T1000 (cell line): ENCODE data around the gene TAPBPL.
"Not testable (repeated sequence)": the region's sequence is repeated elsewhere in the genome, so short reads cannot be mapped to it uniquely, and the experiment has no call there.

Source experiments
- DNase-seq: peaks from one replicate; lab custom pipeline; 2025; ENCODE audit warnings: mixed read lengths; lab: John Stamatoyannopoulos, UW

Gene TAPBPL

DNA sequence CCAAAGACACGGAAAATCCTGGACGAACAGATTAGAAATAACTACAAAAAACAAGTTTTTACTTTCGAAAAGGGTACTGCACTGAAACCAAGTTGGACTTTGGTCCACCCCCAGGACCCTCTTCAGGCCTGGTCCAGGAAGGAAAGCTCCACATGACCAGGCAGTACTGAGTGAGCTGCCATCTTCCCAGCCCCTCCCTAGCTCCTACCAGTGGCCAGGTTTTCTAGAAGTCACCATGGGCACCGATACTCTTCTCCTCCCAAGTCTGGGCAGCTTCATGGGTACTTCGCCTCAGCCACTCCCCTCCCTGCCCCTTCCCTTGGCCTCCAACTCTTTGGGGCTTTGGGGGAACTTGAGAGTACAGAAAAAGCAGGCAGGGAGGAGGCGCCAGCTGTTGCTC is 12.0 kb downstream of the TAPBPL start:
- no peak for DNase-seq

DNA sequence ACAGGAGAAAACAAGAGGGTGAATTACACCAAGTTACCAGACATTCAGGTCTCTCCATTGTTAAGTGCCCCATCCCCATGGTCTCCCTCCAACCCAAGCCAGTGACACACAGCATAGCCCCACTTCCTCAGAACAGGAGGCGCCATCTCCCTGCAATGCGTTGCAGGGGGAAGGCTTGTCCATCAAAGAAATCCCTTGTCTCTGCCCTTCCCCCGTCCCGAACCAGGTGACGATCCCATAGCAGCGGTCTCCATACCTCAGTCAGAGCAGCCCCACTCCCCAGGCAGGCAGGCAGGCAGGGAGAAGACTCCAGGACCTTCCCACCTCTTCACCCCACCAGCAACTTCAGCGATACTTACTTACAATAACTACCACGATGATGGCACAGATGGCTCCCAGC is 12.7 kb downstream of the TAPBPL start:
- DNase-seq: no peak

GRCh38 chr12:6465467-6466183 is 13.8 kb downstream of the TAPBPL start:
- peak; percentile 14 for DNase-seq

- DNase-seq: no peak
Observed at GRCh38 chr12:6466184-6466573, 14.3 kb downstream of the TAPBPL start.

GRCh38 chr12:6466751-6467150 is 14.9 kb downstream of the TAPBPL start:
- not testable (repeated sequence) for DNase-seq

DNA sequence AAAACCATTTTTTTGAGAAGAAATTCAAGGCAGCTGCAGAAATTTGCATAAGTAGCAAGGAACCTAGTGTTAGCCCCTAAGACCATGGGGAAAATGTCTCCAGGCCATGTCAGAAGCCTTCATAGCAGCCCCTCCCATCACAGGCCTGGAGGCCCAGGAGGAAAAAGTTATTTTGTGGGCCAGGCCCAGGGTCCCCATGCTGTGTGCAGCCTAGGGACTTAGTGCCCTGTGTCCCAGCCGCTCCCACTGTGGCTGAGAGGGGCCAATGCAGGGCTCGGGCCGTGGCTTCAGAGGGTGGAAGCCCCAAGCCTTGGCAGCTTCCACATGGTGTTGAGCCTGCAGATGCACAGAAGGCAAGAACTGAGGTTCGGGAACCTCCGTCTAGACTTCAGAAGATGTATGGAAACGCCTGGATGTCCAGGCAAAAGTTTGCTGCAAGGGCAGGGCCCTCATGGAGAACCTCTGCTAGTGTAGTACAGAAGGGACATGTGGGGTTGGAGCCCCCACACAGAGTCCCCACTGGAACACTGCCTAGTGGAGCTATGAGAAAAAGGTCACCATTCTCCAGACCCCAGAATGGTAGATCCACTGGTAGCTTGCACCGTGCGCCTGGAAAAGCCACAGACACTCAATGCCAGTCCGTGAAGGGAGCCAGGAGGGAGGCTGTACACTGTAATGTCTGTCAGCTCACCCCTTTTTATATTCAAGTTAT is 15.9 kb downstream of the TAPBPL start:
- not testable (repeated sequence) for DNase-seq

DNA sequence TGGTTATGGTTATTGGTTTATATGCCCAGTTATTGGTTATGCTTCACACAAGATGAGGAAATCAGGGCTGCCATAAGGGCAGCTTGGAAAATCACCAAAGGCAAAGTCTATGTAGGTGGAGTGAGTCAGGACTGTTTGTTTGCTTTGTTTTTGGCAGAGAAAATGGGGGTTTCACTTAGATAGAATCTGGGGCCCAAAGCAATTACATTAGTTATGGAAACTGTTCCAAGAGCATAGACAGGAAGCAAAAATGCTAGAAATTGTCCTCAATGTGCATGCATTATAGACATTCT is 16.4 kb downstream of the TAPBPL start:
- DNase-seq: no peak

DNA sequence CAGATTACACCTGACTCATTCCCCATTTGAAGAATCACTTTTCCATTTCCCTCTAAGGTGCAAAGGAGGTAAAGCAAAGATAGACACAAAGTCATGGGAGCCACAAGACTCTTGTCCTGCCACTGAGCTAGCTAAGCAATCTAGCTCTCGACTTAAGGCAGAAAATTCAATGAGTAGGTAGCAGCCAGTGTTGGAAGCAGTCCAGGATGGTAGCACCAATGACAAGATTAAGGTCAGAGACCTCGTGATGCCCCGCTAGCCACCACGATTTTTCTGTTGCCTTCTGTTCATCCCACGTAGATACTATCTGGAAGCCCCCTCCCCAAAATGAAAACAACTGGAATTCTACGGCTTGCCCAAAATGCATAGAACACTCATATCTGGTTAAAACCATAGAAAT is 17.2 kb downstream of the TAPBPL start:
- no peak for DNase-seq

- no peak for DNase-seq
Observed at GRCh38 chr12:6469609-6470374, 17.9 kb downstream of the TAPBPL start.

DNA sequence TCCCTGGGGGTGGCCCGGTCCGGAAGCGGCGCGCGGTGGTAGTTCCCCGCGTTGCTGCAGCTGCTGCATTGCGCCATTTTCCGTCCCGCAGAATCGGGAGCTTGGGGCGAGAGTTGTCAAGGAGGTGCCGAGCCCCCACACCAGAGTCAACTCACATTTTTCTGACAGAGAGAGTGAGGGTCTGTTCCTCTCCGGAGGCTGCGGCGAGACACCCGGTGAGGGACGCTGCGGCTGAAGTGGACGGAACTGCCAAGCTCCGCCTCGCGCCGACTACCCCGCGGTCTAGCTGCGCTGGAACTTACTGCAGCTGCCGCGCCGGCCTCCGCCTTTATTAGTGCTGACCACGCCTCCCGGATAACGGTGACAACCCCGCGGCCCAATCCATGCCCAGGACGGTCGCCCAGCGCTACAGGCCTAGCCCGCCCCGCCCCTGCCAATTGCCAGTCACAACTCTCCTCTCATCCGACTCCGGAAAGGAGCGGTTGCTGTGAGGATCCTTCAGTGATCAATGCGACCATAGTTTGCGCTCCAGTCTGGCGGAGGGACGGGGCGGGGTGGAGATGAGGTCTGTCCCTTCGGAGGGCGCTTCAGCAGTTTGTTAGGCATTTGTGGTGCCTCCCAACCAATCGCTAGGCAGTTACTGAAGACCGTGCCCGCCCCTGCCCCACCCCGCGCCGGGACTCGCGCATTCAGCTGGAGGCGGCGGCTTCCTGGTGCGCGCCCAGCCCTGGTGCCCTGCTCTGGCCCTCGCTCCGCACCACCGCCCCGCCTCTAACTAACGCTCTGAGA is 18.7 kb downstream of the TAPBPL start, which contains the start of gene VAMP1:
Gene VAMP1 (minus strand): TSS at position 303 of the 789 bp plus-strand sequence. CDS start 146 bp downstream, at position 157.
- peak; percentile 93 for DNase-seq

- DNase-seq: no peak
Observed at GRCh38 chr12:6471989-6472360, 20.1 kb downstream of the TAPBPL start.

DNA sequence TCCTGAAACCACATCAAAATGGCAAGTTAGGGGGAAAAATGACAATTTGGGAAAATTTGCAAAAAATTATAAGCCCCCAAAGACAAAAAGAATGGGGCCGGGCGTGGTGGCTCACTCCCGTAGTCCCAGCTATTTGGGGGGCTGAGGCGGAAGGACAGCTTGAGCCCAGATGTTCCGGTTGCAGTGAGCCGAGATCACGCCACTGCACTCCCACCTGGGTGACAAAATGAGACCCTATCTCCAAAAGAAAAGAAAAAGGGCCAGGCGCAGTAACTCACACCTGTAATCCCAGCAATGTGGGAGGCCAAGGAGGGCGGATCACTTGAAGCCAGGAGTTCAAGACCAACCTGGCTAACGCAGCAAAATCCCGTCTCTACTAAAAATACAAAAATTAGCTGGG is 20.6 kb downstream of the TAPBPL start:
- no peak for DNase-seq

DNA sequence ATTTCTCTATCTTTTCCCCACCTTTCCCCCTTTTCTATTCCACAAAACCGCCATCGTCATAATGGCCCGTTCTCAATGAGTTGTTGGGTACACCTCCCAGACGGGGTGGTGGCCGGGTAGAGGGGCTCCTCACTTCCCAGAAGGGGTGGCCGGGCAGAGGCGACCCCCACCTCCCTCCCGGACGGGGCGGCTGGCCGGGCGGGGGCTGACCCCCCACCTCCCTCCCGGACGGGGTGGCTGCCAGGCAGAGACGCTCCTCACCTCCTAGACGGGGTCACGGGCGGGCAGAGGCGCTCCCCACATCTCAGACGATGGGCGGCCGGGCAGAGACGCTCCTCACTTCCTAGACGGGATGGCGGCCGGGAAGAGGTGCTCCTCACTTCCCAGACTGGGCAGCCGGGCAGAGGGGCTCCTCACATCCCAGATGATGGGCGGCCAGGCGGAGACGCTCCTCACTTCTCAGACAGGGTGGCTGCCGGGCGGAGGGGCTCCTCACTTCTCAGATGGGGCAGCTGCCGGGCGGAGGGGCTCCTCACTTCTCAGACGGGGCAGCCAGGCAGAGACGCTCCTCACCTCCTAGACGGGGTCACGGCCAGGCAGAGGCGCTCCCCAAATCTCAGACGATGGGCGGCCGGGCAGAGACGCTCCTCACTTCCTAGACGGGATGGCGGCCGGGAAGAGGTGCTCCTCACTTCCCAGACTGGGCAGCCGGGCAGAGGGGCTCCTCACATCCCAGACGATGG is 23.6 kb downstream of the TAPBPL start:
- DNase-seq: not testable (repeated sequence)

- no peak for DNase-seq
Observed at GRCh38 chr12:6476489-6476888, 24.6 kb downstream of the TAPBPL start.

GRCh38 chr12:6477601-6478377 is 25.9 kb downstream of the TAPBPL start:
- not testable (repeated sequence) for DNase-seq

DNA sequence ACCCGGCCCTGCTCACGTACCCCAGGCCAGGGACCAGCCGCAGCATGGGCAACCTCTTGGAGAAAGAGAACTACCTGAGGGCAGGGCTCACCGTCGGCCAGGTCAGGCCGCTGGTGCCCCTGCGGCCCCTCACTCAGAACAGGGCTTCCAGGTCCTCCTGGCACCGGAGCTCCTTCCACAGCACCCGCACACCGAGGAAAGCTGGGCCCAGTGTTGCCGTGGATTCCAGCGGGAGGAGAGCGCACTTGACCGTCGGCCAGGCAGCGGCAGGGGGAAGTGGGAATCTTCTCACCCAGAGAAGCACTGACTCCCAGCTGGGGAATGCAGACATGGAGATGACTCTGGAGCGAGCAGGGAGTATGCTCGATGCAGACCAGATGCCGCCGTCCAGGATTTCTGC is 26.6 kb downstream of the TAPBPL start:
- no peak for DNase-seq

- DNase-seq: no peak
Observed at GRCh38 chr12:6488240-6488639, 36.4 kb downstream of the TAPBPL start.

DNA sequence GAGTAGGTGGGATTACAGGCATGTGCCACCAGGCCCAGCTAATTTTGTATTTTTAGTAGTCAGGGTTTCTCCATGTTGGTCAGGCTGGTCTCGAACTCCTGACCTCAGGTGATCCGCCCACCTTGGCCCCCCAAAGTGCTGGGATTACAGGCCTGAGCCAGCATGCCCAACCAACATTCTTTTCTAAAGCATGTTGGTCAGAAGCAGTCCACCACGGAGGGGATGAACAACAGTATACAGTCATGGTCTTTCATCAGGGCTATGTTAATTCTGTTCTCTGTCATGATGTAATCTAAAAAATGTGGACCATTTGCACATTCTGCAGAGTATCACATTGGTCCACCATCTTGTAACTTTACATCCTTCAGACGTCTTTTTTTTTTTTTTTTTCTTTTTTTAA is 37.6 kb downstream of the TAPBPL start:
- DNase-seq: no peak

DNA sequence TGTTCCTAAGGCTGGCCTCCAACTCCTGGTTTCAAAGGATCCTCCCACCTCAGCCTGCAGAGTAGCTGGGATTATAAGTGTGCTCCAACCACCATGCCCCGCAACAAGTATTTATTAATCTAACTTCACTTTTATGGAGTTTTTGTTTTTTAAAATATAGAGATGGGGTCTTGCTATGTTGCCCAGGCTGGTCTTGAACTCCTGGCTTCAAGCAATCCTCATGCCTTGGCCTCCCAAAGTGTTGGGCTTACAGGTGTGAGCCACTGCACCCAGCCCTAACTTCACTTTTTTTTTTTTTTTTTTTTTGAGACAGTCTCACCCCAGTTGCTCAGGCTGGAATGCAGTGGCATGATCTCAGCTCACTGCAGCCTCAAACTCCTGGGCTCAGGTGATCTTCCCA is 38.8 kb downstream of the TAPBPL start:
- not testable (repeated sequence) for DNase-seq

GRCh38 chr12:6492838-6493496 is 41.1 kb downstream of the TAPBPL start, which contains the start of gene MRPL51:
TSS of gene MRPL51 (minus strand) at chr12:6493262. CDS start at chr12:6493136, 126 bp downstream.
- DNase-seq: peak; percentile 91
